Panc1 (cell line): ENCODE data around the gene TMA7B. TPM values are rescaled to one million over a fixed set of nuclear protein-coding genes. Genes with fewer than 3 reads are reported as not detected.

Experiments used
- ATAC-seq: fragments of 200-7000 bp; cut with Tn5 transposase; 2 replicates; pipeline ENCODE4 v1.9.1; 2020; ENCODE audit warnings: mild to moderate bottlenecking, moderate library complexity
- BruUV-seq: library from RNA; stranded (reverse); fragments of 400-500 nt; replicated peaks from 2 replicates; lab custom pipeline; 2021; lab: Mats Ljungman, UMichigan
- CTCF ChIA-PET: fragments of 300-600 bp; sonication (Branson Sonifier 250); formaldehyde crosslinking; loops from one replicate; lab custom pipeline; 2022; ENCODE audit warnings: antibody characterized with exemption; lab: Charles Lee
- POLR2A ChIA-PET: fragments of 300-600 bp; sonication (Branson Sonifier 250); formaldehyde crosslinking; loops from one replicate; lab custom pipeline; 2022; ENCODE audit warnings: antibody characterized with exemption; lab: Charles Lee
- DNase-seq: peaks from one replicate; pipeline ENCODE4 v3.0.0-alpha.2; 2010; ENCODE audit warnings: low read depth, low spot score
- H3K27ac ChIP-seq: 2 replicates; pipeline ENCODE4 v1.5.1; 2011; ENCODE audit warnings: mild to moderate bottlenecking, low read length, inconsistent platforms
- H3K27me3 ChIP-seq: fragments of 200-500 bp; sonication (Bioruptor generic); 2 replicates; pipeline ENCODE4 v1.6.0; 2014; ENCODE audit warnings: low read length, inconsistent platforms; ENCODE audit not compliant: control insufficient read depth, insufficient read depth
- H3K36me3 ChIP-seq: fragments of 200-500 bp; sonication (Bioruptor generic); 2 replicates; pipeline ENCODE4 v1.5.1; 2014; ENCODE audit warnings: inconsistent platforms, mild to moderate bottlenecking, low read length, moderate library complexity; ENCODE audit not compliant: control insufficient read depth, insufficient read depth
- H3K4me1 ChIP-seq: 2 replicates; pipeline ENCODE4 v1.5.1; 2011; ENCODE audit warnings: inconsistent platforms, mild to moderate bottlenecking, low read length, moderate library complexity; ENCODE audit not compliant: control insufficient read depth, insufficient read depth
- H3K4me3 ChIP-seq, 2 experiments: 2 replicates each; pipeline ENCODE4 v1.5.1; 2011 to 2012; ENCODE audit warnings: low read depth in 2 of 2, low read length in 2 of 2, mild to moderate bottlenecking in 2 of 2, inconsistent platforms in 1 of 2, moderate library complexity in 1 of 2
- H3K9me3 ChIP-seq: fragments of 200-500 bp; sonication (Bioruptor generic); 2 replicates; pipeline ENCODE4 v1.5.1; 2014; ENCODE audit warnings: low read depth, mild to moderate bottlenecking, inconsistent platforms, low read length, moderate library complexity; ENCODE audit not compliant: control insufficient read depth, insufficient read depth
- CTCF ChIP-seq: fragments of 450-650 bp; IDR thresholded peaks from 2 replicates; pipeline ENCODE4 v1.5.1; 2017; ENCODE audit warnings: mild to moderate bottlenecking
- POLR2AphosphoS5 ChIP-seq: IDR thresholded peaks from 2 replicates; pipeline ENCODE4 v1.6.1; 2012; ENCODE audit warnings: mild to moderate bottlenecking, low read depth, low read length, moderate library complexity
- REST ChIP-seq, 2 experiments: IDR thresholded peaks; 2 replicates each; pipeline ENCODE4 v1.6.1; 2011 to 2012; ENCODE audit warnings: low read depth in 2 of 2, control low read depth in 1 of 2, low read length in 1 of 2, mild to moderate bottlenecking in 1 of 2, moderate library complexity in 1 of 2; ENCODE audit not compliant: insufficient read depth in 1 of 2
- SIN3A ChIP-seq: IDR thresholded peaks from 2 replicates; pipeline ENCODE4 v1.6.1; 2012; ENCODE audit warnings: low read depth, mild to moderate bottlenecking, low read length, moderate library complexity, borderline replicate concordance; ENCODE audit not compliant: insufficient read depth
- TCF7L2 ChIP-seq: IDR thresholded peaks from 2 replicates; pipeline ENCODE4 v1.6.1; 2011; ENCODE audit warnings: mild to moderate bottlenecking, low read depth, low read length, inconsistent platforms
- in situ Hi-C: cut with HindIII; loops from 2 replicates; pipeline ENCODE4 v1.10.0; 2016; ENCODE audit warnings: low sequenced_read_pairs, low pct_unique_long_range_greater_than_20kb
- intact Hi-C: fragments of 100-400 bp; cut with micrococcal nuclease; formaldehyde crosslinking; loops from one replicate; pipeline ENCODE4 v1.10.0; 2022; ENCODE audit not compliant: unreplicated experiment
- total RNA-seq: library from RNA; stranded (reverse); gene quantifications from one replicate; pipeline ENCODE4 v1.2.1, GENCODE V29; 2021; ENCODE audit not compliant: unreplicated experiment

The TMA7B gene
- total RNA-seq, 1 experiment from 2014 or later, result not detected

- TF ChIP-seq CTCF, result peak; percentile 22
These were observed 16.9 kb upstream of the TMA7B start (continued) for GRCh38 chr22:39943337-39943736.

- Histone ChIP-seq H3K4me3 (no peak overlapping the region), H3K4me1 (no peaks in the 10 kb centered on the region), H3K27ac (no peak overlapping the region), H3K9me3 (no peaks in the 10 kb centered on the region), H3K36me3 (no peaks in the 10 kb centered on the region), H3K27me3 (no peaks in the 10 kb centered on the region)
- ChIA-PET POLR2A (no interaction called here), CTCF (no interaction called here)
- ATAC-seq, result no peak
- TF ChIP-seq TCF7L2, result no peak
- TF ChIP-seq CTCF, result no peak
- DNase-seq, result no peak
- in situ Hi-C loops, result no loop called here
- no TSS peak for BruUV-seq
- intact Hi-C loops, result no loop called here
These were observed 16.0 kb upstream of the TMA7B start for GRCh38 chr22:39943953-39944872.

GRCh38 chr22:39946126-39946502 lies 14.1 kb upstream of the TMA7B start:
- BruUV-seq, result no TSS peak
- TF ChIP-seq CTCF (no peak), REST (IDR thresholded peaks at IDR 0.05; ENCODE audit: insufficient read depth in 1 of 2, low read depth in 2 of 2, low read length in 1 of 2) (no peak), TCF7L2 (no peak), SIN3A (no peak), POLR2AphosphoS5 (no peak)
- ChIA-PET CTCF (no interaction called here), POLR2A (no interaction called here)
- no peaks in the 10 kb centered on the region for H3K27me3 ChIP-seq
- no peak overlapping the region for H3K4me3 ChIP-seq
- in situ Hi-C loops (no loop called here), intact Hi-C loops (no loop called here)
- H3K36me3 ChIP-seq, result no peaks in the 10 kb centered on the region
- H3K4me1 ChIP-seq, result no peaks in the 10 kb centered on the region
- ATAC-seq (no peak), DNase-seq (no peak)
- no peaks in the 10 kb centered on the region for H3K9me3 ChIP-seq
- no peak overlapping the region for H3K27ac ChIP-seq
